ENCODE data around the gene CACNA2D3. TPM values are rescaled to one million over a fixed set of nuclear protein-coding genes. Genes with fewer than 3 reads are reported as not detected.
"Not testable (repeated sequence)": the region's sequence is repeated elsewhere in the genome, so short reads cannot be mapped to it uniquely, and the experiment has no call there.

The CACNA2D3 gene
- total RNA-seq, 1 donor = 4.3 TPM

DNA sequence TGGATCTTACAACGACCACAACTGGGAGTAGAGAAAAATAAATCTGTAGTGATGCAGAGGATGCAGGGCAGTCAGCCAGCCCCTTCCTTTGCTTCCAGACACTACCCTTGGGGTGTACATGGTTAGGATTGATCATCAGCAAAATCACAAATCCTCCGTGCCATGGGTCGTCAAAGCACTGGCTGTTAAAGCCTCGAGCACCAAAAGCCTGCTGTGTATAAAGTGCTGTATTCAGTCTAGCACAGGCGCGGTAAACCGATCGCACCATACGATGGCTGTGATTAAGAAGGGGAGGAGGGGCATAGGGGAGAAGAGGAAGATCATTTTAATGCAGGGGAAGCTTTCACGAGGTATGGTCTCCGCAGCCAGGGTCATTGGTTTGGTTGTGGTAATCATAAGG is 500.3 kb downstream of the CACNA2D3 start:
- H3K4me3 ChIP-seq (ENCODE audit: low read depth, low read length) = no peak overlapping the region
- no peak for DNase-seq (ENCODE audit: low read depth)
- TF ChIP-seq, protein P1, sequence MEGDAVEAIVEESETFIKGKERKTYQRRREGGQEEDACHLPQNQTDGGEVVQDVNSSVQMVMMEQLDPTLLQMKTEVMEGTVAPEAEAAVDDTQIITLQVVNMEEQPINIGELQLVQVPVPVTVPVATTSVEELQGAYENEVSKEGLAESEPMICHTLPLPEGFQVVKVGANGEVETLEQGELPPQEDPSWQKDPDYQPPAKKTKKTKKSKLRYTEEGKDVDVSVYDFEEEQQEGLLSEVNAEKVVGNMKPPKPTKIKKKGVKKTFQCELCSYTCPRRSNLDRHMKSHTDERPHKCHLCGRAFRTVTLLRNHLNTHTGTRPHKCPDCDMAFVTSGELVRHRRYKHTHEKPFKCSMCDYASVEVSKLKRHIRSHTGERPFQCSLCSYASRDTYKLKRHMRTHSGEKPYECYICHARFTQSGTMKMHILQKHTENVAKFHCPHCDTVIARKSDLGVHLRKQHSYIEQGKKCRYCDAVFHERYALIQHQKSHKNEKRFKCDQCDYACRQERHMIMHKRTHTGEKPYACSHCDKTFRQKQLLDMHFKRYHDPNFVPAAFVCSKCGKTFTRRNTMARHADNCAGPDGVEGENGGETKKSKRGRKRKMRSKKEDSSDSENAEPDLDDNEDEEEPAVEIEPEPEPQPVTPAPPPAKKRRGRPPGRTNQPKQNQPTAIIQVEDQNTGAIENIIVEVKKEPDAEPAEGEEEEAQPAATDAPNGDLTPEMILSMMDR (IDR thresholded peaks at IDR 0.05; ENCODE audit: insufficient read depth, low read depth, low read length) = no peak

DNA sequence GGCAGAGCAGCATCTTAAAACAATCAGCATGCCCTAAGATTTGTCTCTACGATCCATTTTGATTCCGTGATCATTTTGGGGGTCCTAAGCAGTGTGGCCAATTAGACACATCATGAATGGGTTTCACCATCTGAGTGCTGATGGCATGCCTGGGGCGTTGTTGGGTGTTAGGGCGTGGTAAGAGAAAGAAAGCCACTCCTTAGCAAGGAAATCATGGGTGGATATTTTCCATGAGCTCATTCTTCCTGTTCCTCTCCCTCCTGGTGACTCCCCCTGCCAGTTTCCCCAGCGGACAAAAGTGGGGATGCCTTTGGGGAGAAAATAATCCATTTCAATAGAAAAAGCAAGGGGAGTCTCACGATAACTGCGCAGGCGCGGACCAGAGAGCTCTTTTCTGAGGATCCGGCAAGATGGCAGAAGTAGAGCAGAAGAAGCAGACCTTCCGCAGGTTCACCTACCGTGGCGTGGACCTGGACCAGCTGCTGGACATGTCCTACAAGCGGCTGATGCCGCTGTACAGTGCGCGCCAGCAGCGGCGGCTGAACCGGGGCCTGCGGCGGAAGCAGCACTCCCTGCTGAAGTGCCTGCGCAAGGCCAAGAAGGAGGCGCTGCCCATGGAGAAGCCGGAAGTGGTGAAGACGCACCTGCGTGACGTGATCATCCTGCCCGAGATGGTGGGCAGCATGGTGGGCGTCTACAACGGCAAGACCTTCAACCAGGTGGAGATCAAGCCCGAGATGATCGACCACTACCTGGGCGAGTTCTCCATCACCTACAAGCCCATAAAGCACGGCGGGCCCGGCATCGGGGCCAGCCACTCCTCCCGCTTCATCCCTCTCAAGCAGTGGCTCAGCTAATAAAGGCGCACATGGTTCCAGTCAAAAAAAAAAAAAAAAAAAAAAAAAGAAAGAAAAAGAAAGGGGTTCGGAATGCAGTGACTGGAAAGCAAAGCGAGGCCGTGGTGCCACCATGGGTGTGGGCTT is 503.7 kb downstream of the CACNA2D3 start:
- no peak overlapping the region for H3K4me3 ChIP-seq (ENCODE audit: low read depth, low read length)
- TF ChIP-seq, protein P1 (IDR thresholded peaks at IDR 0.05; ENCODE audit: insufficient read depth, low read depth, low read length) = no peak

DNA sequence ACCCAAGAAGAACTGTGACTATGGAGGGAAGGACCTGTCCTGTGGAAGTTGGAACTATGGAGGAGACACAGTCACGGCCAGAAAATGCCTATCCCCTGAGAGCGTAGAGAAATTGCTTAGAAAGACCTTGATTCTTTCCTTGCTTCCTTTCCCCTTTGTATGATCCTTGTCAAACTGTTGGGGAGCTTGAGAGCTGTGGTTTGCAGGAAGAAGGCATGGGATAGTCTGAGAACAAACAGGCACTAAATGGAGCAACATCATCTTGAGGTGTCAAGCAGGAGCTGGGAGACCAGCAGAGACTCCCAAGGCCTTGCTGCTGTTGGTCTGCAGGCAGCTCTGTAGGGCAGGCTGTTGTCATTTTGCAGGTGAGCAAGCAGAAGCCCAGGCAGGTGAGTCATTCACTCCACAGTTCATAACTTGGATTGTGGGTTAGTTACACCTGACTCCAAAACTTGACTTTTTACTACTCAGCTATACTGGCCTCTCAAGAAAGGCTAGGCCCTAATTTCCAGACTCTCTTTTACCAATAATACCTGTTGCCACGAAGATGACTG is 506.6 kb downstream of the CACNA2D3 start:
- DNase-seq (ENCODE audit: low read depth) = no peak
- TF ChIP-seq, protein P1 (IDR thresholded peaks at IDR 0.05; ENCODE audit: insufficient read depth, low read depth, low read length) = no peak
- H3K4me3 ChIP-seq (ENCODE audit: low read depth, low read length) = no peak overlapping the region

More for the DNA sequence above, 503.7 kb downstream of the CACNA2D3 start:
- no peak for DNase-seq (ENCODE audit: low read depth)

DNA sequence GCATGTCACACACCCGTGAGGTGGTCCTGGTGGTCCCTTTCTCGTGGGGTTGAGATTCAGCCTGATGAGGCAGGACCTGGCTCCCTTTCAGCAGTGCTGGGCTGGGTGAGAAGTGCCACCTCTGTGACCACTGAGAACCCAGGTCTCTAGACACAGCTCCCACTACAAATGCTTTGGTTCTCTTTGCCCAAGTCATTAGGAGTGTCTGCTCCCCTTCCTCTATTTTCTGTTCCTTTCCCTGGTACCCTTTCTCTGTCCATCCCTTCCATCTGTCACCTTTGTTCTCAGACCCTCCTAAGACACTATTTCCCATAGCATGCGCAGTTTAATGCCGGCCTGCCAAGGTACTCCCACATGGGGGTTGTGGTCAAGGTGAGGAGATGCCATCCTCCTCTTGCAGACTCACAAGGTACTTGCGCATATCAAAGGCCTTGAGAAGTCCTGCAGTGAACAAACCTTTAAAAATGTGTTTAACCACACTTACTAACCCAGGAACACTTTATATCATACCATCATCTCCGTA is 507.8 kb downstream of the CACNA2D3 start:
- TF ChIP-seq, protein P1 (IDR thresholded peaks at IDR 0.05; ENCODE audit: insufficient read depth, low read depth, low read length) = no peak
- DNase-seq (ENCODE audit: low read depth) = no peak
- H3K4me3 ChIP-seq (ENCODE audit: low read depth, low read length) = no peak overlapping the region

DNA sequence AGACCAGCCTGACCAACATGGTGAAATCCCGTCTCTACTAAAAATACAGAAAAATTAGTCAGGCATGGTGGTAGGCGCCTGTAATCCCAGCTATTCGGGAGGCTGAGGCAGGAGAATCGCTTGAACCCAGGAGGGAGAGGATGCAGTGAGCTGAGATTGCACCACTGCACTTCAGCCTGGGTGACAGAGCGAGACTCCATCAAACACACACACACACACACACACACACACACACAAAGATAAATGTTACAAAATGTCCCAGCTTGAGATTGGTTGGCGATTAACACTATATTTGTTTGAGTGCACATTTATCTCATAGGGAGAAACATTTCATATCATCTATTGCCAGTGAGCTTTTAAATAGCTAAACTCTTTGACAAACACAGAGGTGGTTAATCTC is 508.6 kb downstream of the CACNA2D3 start:
- not testable (repeated sequence) for H3K4me3 ChIP-seq (ENCODE audit: low read depth, low read length); DNase-seq (ENCODE audit: low read depth)

DNA sequence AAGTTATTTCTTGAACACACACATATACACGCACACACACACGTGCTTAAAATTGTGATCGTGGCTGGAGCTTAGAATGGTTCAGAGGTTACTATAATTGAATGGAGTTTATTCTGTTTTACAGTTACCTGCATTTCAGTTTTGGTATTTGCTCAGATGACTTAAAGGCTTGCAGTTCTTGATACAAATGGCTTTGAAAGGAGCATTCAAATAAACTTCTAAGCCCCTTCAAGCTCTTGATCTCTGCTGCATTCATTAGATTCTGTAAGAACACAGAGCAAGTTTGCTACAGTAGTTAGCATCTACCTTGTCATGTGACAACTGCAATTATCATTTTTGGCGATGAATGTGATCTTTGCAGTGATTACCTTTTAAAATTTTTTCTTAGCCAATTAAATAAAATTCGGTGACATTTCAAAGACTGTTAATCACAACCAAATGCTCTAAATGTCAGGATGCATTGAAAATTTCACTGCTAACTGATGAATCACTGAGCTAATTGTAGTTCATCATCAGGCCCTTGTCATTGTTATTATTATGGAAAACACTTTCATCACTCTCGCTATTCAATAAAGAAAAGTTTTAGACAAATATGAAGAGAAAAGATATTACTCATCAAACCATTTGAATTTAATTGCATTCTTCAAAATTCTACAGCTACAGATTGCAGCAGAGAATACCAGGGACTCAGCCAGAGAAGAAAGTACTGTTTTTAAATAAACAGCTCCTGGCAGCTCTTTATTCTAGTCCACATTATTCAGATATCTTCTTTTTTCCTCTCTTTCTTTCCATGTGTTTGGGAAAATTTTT is 509.4 kb downstream of the CACNA2D3 start:
- DNase-seq (ENCODE audit: low read depth) = no peak
- H3K4me3 ChIP-seq (ENCODE audit: low read depth, low read length) = no peak overlapping the region
- TF ChIP-seq, protein P1 (IDR thresholded peaks at IDR 0.05; ENCODE audit: insufficient read depth, low read depth, low read length) = no peak
